ENCODE results near the gene SNCB. TPM values are rescaled to one million over a fixed set of nuclear protein-coding genes. Genes with fewer than 3 reads are reported as not detected.

SNCB gene
- not detected for total RNA-seq

DNA sequence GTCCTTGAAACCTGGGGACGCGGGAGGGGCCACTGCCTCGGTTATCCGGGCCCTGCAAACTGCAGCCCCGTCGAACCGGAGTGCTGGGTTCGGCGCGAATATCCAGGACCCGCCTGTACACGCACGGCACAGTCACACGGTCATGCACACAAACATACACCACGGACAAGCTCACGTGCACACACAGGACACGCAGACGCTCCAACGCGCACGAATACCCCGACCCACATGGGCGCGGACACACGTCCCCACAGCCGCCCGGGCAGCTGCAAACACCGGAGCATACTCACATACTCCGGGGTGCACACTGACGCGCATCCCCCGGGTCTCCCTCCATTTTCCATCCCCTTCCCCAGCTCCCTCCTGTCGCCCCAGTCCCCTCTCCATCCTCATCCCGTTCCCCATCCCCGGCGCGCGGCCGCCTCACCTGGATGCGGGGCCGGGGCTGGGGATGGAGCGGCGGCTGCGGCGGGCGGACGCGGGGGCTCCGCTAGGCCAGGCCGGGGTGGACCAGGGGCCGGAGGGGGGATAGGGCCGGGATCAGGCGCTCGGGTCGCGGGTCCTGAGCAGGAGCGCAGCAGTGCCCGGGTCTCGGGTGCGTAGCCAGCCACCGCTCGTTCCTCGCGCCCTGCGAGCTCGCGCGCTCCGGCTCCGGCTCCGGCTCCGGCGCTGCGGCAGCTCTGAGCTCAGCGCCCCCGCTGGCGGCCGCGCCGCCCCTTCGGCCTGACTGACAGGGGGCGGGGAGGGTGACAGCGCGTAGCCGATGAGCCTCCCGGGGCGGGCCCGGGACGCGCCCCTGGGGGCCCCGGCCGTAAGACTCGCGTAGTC is at the start of gene SNCB, which contains the start of gene EIF4E1B:
SNCB (minus strand) TSS at position 682 of the 828 bp plus-strand sequence. CDS start 880 bp downstream, outside the sequence.
EIF4E1B (plus strand) TSS at position 823 of the 828 bp plus-strand sequence. CDS start 12,113 bp downstream, outside the sequence.
- Histone ChIP-seq H3K4me3 (ENCODE audit: low read length) (no peak within 1 kb of the TSS), H3K9me3 (ENCODE audit: low read depth, low read length) (no peaks in the 10 kb centered on the region), H3K27me3 (ENCODE audit: insufficient read depth, low read length) (peaks cover 57% of the 10 kb centered on the region), H3K4me1 (ENCODE audit: insufficient read depth, low read length) (peaks cover 25% of the 10 kb centered on the region)

DNA sequence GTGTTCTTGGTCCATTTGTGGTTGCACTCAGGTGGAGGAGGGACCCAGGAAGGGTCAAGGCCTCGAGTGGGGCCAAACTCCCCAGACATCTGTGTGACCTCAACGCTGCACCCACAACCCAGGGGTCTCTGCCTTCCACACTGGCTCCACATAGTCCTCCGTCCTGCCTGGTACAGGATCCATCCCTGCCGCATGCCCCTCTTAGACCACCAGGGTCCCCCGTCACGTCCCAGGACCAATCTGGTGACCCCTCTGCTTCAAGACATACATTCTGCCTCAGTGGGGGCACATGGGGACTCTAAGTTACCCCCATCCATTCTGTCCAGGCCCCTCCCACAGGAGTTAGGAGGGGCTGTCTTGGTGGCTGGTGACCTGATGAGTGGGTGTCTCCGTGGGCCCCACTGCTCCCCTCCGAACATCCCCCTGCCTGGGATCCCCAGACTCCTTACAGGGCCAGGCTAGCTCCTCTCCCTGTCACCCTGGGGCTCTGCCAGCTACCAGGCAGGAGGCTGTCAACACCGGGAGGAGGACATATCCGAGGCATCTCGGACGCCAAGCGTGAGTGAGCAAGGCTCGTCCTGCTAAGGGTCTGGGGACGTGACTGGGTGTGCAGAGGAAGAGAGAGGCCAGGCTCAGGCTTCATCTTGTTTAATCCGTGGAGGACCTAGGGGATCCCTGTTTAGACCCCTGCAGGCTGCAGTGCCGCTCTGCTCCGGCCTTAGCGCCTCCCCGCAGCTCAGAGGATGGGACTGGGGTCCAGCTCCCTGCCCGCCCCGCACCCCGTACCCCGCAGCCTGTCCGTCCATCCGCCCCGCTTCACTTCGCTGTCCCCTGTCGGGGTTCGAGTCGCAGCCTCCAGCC is 49.3 kb upstream of the SNCB start:
- no peaks in the 10 kb centered on the region for H3K4me1 ChIP-seq (ENCODE audit: insufficient read depth, low read length)
- no peaks in the 10 kb centered on the region for H3K9me3 ChIP-seq (ENCODE audit: low read depth, low read length)
- no peak overlapping the region for H3K4me3 ChIP-seq (ENCODE audit: low read length)
- H3K27me3 ChIP-seq (ENCODE audit: insufficient read depth, low read length) = peaks cover 43% of the 10 kb centered on the region

- H3K4me3 ChIP-seq (ENCODE audit: low read length) = no peak overlapping the region
- no peaks in the 10 kb centered on the region for H3K9me3 ChIP-seq (ENCODE audit: low read depth, low read length)
- no peaks in the 10 kb centered on the region for H3K4me1 ChIP-seq (ENCODE audit: insufficient read depth, low read length)
- H3K27me3 ChIP-seq (ENCODE audit: insufficient read depth, low read length) = peaks cover 36% of the 10 kb centered on the region
Measured at GRCh38 chr5:176678584-176678983, 48.2 kb upstream of the SNCB start.

GRCh38 chr5:176677209-176677939 is 47.0 kb upstream of the SNCB start:
- H3K4me3 ChIP-seq (ENCODE audit: low read length) = no peak overlapping the region
- peaks cover 31% of the 10 kb centered on the region for H3K27me3 ChIP-seq (ENCODE audit: insufficient read depth, low read length)
- H3K9me3 ChIP-seq (ENCODE audit: low read depth, low read length) = no peaks in the 10 kb centered on the region
- H3K4me1 ChIP-seq (ENCODE audit: insufficient read depth, low read length) = no peaks in the 10 kb centered on the region

GRCh38 chr5:176676361-176676824 is 46.1 kb upstream of the SNCB start:
- peaks cover 27% of the 10 kb centered on the region for H3K27me3 ChIP-seq (ENCODE audit: insufficient read depth, low read length)
- no peaks in the 10 kb centered on the region for H3K4me1 ChIP-seq (ENCODE audit: insufficient read depth, low read length)
- H3K4me3 ChIP-seq (ENCODE audit: low read length) = no peak overlapping the region
- no peaks in the 10 kb centered on the region for H3K9me3 ChIP-seq (ENCODE audit: low read depth, low read length)

DNA sequence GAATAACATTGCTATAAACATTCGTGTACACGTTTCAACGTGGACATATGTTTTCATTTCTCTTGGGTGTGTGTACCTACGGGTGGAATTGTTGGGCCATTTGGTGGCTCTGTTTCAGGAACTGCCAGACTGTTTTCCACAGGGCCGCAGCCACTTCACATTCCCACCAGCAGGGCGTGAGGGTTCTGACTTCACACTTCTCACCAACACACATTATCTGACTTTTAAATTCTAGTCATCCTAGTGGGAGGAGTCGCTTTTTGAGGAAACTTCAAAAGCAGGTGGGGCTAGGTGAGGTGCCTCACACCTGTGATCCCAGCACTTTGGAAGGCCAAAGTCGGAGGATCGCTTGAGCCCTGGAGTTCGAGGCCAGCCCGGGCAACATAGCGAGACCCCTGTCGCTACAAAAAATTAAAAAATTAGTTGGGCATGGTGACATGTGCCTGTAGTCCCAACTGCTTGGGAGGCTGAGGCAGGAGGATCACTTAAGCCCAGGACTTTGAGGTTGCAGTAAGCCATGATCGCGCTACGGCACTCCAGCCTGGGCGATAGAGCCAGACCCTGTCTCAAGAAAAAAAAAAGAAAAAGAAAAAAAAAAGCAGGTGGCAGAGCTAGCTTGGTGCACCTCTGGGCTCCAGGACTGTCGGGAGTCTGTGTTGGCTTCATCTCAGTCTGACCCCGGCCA is 45.5 kb upstream of the SNCB start:
- H3K4me3 ChIP-seq (ENCODE audit: low read length) = no peak overlapping the region
- peaks cover 23% of the 10 kb centered on the region for H3K27me3 ChIP-seq (ENCODE audit: insufficient read depth, low read length)
- H3K4me1 ChIP-seq (ENCODE audit: insufficient read depth, low read length) = no peaks in the 10 kb centered on the region
- no peaks in the 10 kb centered on the region for H3K9me3 ChIP-seq (ENCODE audit: low read depth, low read length)

GRCh38 chr5:176674799-176675198 is 44.5 kb upstream of the SNCB start:
- Histone ChIP-seq H3K9me3 (ENCODE audit: low read depth, low read length) (no peaks in the 10 kb centered on the region), H3K27me3 (ENCODE audit: insufficient read depth, low read length) (peaks cover 15% of the 10 kb centered on the region), H3K4me1 (ENCODE audit: insufficient read depth, low read length) (no peaks in the 10 kb centered on the region), H3K4me3 (ENCODE audit: low read length) (no peak overlapping the region)

- Histone ChIP-seq H3K27me3 (ENCODE audit: insufficient read depth, low read length) (peaks cover 6% of the 10 kb centered on the region), H3K9me3 (ENCODE audit: low read depth, low read length) (no peaks in the 10 kb centered on the region), H3K4me1 (ENCODE audit: insufficient read depth, low read length) (no peaks in the 10 kb centered on the region), H3K4me3 (ENCODE audit: low read length) (no peak overlapping the region)
Measured at GRCh38 chr5:176673651-176674583, 43.6 kb upstream of the SNCB start.

DNA sequence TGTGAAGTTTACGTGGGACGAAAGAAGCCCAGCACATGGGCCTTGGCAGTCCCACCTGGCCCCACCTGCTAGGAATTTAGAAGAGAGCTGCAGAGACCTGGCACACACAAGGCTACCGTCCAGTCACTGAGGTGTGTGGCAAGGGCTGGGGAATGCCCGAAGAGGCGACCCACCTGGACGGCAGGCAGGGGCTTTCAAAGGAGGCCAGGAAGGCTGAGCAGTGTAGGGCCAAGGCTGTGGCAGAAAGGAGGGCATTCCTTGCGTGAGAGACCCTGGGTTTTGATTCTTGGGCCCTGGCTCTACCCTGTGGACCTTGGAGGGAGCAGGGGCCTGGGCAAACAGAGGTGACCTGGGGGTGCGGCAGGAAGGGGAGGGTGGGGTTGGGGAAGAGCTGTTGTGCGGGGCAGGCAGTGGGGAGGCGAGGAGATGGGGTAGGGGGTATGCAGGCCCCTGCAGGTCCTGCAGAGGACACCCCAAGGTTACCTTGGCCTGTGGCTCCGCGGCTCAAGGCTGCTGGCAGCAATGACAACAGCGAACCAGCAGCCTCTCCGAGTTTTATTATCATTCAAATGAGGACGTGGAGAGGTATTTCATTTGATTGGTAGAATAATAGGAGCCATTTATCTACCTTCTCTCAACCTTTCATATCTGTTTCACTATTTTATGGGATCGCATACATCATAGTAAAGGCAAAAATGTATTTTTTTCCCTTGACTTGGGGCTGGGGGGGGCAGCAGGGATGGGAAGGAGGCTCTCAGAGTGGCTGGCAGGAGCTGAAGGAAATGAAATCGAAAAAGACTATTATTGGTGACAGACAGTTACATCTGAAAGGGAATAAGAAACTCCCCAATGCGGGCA is 41.8 kb upstream of the SNCB start:
- Histone ChIP-seq H3K9me3 (ENCODE audit: low read depth, low read length) (no peaks in the 10 kb centered on the region), H3K4me1 (ENCODE audit: insufficient read depth, low read length) (no peaks in the 10 kb centered on the region), H3K27me3 (ENCODE audit: insufficient read depth, low read length) (no peaks in the 10 kb centered on the region), H3K4me3 (ENCODE audit: low read length) (no peak overlapping the region)

GRCh38 chr5:176671399-176671798 is 41.1 kb upstream of the SNCB start:
- H3K4me3 ChIP-seq (ENCODE audit: low read length) = no peak overlapping the region
- H3K27me3 ChIP-seq (ENCODE audit: insufficient read depth, low read length) = no peaks in the 10 kb centered on the region
- no peaks in the 10 kb centered on the region for H3K4me1 ChIP-seq (ENCODE audit: insufficient read depth, low read length)
- no peaks in the 10 kb centered on the region for H3K9me3 ChIP-seq (ENCODE audit: low read depth, low read length)

DNA sequence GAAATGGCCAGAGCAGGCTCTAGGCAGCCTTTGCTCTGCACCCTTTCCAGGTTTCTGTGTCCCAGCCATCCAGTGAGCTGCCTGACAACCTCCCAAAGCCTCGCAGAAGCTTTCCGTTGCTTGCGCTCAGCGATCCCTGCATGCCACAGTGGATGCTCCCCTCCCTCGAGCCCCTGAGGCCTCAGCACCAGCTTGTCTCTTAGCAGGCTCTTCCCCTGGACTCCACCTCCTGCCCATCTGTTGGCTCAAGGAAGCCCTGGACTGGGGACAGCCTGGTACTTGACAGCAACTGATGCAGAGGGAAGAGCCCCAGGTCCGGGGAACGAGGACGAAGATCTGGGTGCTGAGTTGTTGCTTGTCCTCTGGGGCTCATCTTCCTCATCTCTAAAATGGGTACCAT is 40.1 kb upstream of the SNCB start:
- H3K4me3 ChIP-seq (ENCODE audit: low read length) = no peak overlapping the region
- H3K27me3 ChIP-seq (ENCODE audit: insufficient read depth, low read length) = no peaks in the 10 kb centered on the region
- H3K4me1 ChIP-seq (ENCODE audit: insufficient read depth, low read length) = no peaks in the 10 kb centered on the region
- H3K9me3 ChIP-seq (ENCODE audit: low read depth, low read length) = no peaks in the 10 kb centered on the region

DNA sequence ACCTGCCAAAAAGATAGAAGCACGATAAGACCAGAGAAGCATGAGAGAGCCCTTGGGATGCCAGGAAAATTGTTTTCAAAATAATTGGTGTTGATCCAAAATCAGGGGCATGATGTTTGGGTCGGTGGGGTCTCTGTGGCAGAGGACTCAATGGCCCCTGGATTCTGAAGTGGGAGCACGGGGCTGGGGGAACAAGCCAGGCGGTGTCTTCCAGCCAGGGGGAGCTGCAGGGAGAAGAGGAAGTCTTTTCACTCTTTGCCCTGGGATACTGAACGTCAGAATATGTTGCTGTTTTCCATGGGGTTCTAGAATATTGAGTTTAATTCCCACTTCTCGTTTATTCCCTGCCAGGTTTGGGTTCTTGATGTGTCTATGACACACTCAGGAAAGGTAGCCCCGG is 37.3 kb upstream of the SNCB start:
- Histone ChIP-seq H3K4me3 (ENCODE audit: low read length) (no peak overlapping the region), H3K4me1 (ENCODE audit: insufficient read depth, low read length) (no peaks in the 10 kb centered on the region), H3K9me3 (ENCODE audit: low read depth, low read length) (no peaks in the 10 kb centered on the region), H3K27me3 (ENCODE audit: insufficient read depth, low read length) (no peaks in the 10 kb centered on the region)

- Histone ChIP-seq H3K9me3 (ENCODE audit: low read depth, low read length) (no peaks in the 10 kb centered on the region), H3K27me3 (ENCODE audit: insufficient read depth, low read length) (no peaks in the 10 kb centered on the region), H3K4me1 (ENCODE audit: insufficient read depth, low read length) (peaks cover 3% of the 10 kb centered on the region), H3K4me3 (ENCODE audit: low read length) (no peak overlapping the region)
Measured at GRCh38 chr5:176665517-176665916, 35.2 kb upstream of the SNCB start.

Data from mononuclear cell (primary cell).